ENCODE data around the gene CNNM1. TPM values are rescaled to one million over a fixed set of nuclear protein-coding genes. Genes with fewer than 3 reads are reported as not detected.

Gene CNNM1
- polyA plus RNA-seq, 2 of the 4 experiments (the other 2 are of a cell fraction), result 14.2 to 17.5 TPM

GRCh38 chr10:99429517-99430095 lies 100.5 kb downstream of the CNNM1 start:
- TF ChIP-seq POLR2A (IDR thresholded peaks at IDR 0.05; ENCODE audit: low read length) (no peak), HMGXB4 (CRISPR knock-in tag; IDR thresholded peaks at IDR 0.05; ENCODE audit: borderline replicate concordance) (no peak), ZSCAN20 (CRISPR knock-in tag; IDR thresholded peaks at IDR 0.05) (no peak), ZNF302 (CRISPR knock-in tag; IDR thresholded peaks at IDR 0.05) (no peak), KDM5A (IDR thresholded peaks at IDR 0.05) (no peak), TP53 (CRISPR knock-in tag; IDR thresholded peaks at IDR 0.05) (no peak), TFCP2L1 (CRISPR knock-in tag; IDR thresholded peaks at IDR 0.05) (no peak), PHF8 (IDR thresholded peaks at IDR 0.05; ENCODE audit: borderline replicate concordance, low read depth) (no peak), HOXA7 (CRISPR knock-in tag; IDR thresholded peaks at IDR 0.05) (no peak), E2F6 (IDR thresholded peaks at IDR 0.05; ENCODE audit: borderline replicate concordance, low read depth) (no peak), EP300 (IDR thresholded peaks at IDR 0.05) (no peak), ZC3H11A (IDR thresholded peaks at IDR 0.05) (no peak), POLR2AphosphoS2 (conservative IDR thresholded peaks at IDR 0.05; ENCODE audit: low read length) (no peak), EHMT2 (IDR thresholded peaks at IDR 0.05; ENCODE audit: low read depth) (no peak), HDAC2 (IDR thresholded peaks at IDR 0.05) (no peak), SREBF2 (IDR thresholded peaks at IDR 0.05) (no peak)
- H3K27ac ChIP-seq, result peak overlapping the region; percentile 85 to 94
- 4% methylated on average over 6 of the region's 6 CpGs for WGBS (ENCODE audit: missing lambda C conversion rate)
- POLR2A ChIA-PET, result interaction anchor here (0.8 to 2.2 kb wide), 6 partner anchors 10 to 191 kb away, joined by 3 to 27 read pairs (median 4); partner anchors contain the start of gene SLC25A28
- peak overlapping the region; percentile 95 for H3K4me2 ChIP-seq
- DNase-seq (ENCODE audit: low read depth in 1 of 2, low spot score in 1 of 2) (no peak), FAIRE-seq (no peak), ATAC-seq (no peak)
- CTCF ChIA-PET, result interaction anchor here (1.1 to 12.8 kb wide), 4 partner anchors 10 to 185 kb away, joined by 4 to 260 read pairs (median 4); partner anchors contain the start of gene SLC25A28
- H3K9me3 ChIP-seq, result no peaks in the 10 kb centered on the region
- H3K4me3 ChIP-seq, result peak overlapping the region; percentile 88
- peaks cover 18% of the 10 kb centered on the region; the same call in 2 of the 3 replicates for H3K4me1 ChIP-seq

- H3K9me3 ChIP-seq, result no peaks in the 10 kb centered on the region
- ChIA-PET POLR2A (interaction anchor here (0.5 to 2.2 kb wide), 14 partner anchors 10 to 964 kb away, joined by 3 to 27 read pairs (median 4); partner anchors contain the start of genes CNNM1, COX15, CUTC and ENTPD7), CTCF (interaction anchor here (1.0 to 12.8 kb wide), 6 partner anchors 9 to 184 kb away, joined by 3 to 260 read pairs (median 4); partner anchors contain the start of gene SLC25A28)
- no peak for FAIRE-seq
- peaks cover 18% of the 10 kb centered on the region; the same call in 2 of the 3 replicates for H3K4me1 ChIP-seq
- ATAC-seq, result peak; percentile 10 to 41; a peak in 5 of 6 replicates
- DNase-seq (ENCODE audit: low read depth in 1 of 2, low spot score in 1 of 2), result no peak
- H3K4me3 ChIP-seq, result peak overlapping the region; percentile 88
- H3K4me2 ChIP-seq, result peak overlapping the region; percentile 95
- 2% methylated on average over 14 of the region's 14 CpGs for WGBS (ENCODE audit: missing lambda C conversion rate)
- TF ChIP-seq CHD4 (IDR thresholded peaks at IDR 0.05; ENCODE audit: borderline replicate concordance) (0 out of 2 replicates have a peak, but pooled peaks have one; percentile 73), KDM1A (IDR thresholded peaks at IDR 0.05; ENCODE audit: low read depth) (peak; percentile 94), TP53 (CRISPR knock-in tag; IDR thresholded peaks at IDR 0.05) (0 out of 2 replicates have a peak, but pooled peaks have one; percentile 20), FOSL2 (IDR thresholded peaks at IDR 0.05) (no peak), FOSL2 (CRISPR knock-in tag; IDR thresholded peaks at IDR 0.05) (no peak), PHF8 (IDR thresholded peaks at IDR 0.05; ENCODE audit: borderline replicate concordance, low read depth) (no peak), ZFP36 (IDR thresholded peaks at IDR 0.05; ENCODE audit: borderline replicate concordance, partially characterized antibody) (no peak), KDM5A (IDR thresholded peaks at IDR 0.05) (0 out of 2 replicates have a peak, but pooled peaks have one; percentile 26), HDAC2 (IDR thresholded peaks at IDR 0.05) (peak; percentile 84; the same call in 1 of the 2 replicates)
- H3K27ac ChIP-seq, result peak overlapping the region; percentile 85 to 94
Measured at GRCh38 chr10:99430116-99430450, 100.9 kb downstream of the CNNM1 start.

Data from A549 (cell line).